Measurements from ENCODE around the gene RASGEF1C.

Gene RASGEF1C

DNA sequence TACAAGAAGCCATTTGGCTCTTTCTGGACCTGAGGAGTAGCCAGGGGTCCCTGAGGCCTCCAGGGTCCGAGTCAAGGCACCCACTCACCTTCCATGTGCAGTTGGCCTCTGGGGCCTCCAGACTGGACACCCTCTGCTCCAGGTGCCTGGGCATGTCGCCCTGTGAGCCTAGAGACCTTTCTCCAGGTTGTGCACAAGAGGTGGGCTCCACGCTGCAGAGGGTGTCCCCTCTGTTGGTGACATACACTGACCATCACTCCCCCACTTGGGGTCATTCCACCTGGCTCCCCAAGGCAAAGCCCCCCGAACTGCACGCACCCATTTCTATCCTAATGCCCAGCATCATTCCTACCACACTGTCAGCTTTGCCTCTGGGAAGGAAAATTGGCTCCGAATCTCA, 48.8 kb downstream of the RASGEF1C start:
- H3K27ac ChIP-seq, result no peak overlapping the region
- no peak overlapping the region for H3K4me3 ChIP-seq (ENCODE audit: low read depth, low read length)
- H3K27me3 ChIP-seq (ENCODE audit: insufficient read depth, low read depth, severe bottlenecking), result no peaks in the 10 kb centered on the region
- no peaks in the 10 kb centered on the region for H3K9me3 ChIP-seq (ENCODE audit: severe bottlenecking)
- TF ChIP-seq, protein P1, sequence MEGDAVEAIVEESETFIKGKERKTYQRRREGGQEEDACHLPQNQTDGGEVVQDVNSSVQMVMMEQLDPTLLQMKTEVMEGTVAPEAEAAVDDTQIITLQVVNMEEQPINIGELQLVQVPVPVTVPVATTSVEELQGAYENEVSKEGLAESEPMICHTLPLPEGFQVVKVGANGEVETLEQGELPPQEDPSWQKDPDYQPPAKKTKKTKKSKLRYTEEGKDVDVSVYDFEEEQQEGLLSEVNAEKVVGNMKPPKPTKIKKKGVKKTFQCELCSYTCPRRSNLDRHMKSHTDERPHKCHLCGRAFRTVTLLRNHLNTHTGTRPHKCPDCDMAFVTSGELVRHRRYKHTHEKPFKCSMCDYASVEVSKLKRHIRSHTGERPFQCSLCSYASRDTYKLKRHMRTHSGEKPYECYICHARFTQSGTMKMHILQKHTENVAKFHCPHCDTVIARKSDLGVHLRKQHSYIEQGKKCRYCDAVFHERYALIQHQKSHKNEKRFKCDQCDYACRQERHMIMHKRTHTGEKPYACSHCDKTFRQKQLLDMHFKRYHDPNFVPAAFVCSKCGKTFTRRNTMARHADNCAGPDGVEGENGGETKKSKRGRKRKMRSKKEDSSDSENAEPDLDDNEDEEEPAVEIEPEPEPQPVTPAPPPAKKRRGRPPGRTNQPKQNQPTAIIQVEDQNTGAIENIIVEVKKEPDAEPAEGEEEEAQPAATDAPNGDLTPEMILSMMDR (IDR thresholded peaks at IDR 0.05; ENCODE audit: low read depth, low read length), result no peak
- DNase-seq, result no peak
- H3K36me3 ChIP-seq, result no peaks in the 10 kb centered on the region

DNA sequence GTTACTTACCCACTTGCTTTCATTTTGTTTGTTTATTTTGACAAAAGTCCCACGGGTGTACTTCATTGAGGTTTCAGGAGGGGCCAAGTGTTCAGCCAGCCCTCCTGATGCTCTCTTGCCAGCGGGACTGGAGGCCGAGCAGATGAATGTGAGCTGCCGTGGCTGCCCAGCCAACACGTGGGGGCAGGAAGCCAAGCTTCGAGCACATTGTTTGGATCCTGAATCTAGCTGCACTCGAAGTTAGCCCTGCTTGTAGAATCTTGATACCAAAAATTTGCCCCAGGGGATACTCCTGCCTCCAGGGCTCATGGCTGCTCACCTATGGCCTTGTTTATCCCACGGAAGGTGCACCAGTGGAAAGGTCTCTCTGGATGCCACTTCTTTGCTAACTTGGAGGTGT, 49.3 kb downstream of the RASGEF1C start:
- Histone ChIP-seq H3K27ac (no peak overlapping the region), H3K9me3 (ENCODE audit: severe bottlenecking) (no peaks in the 10 kb centered on the region), H3K27me3 (ENCODE audit: insufficient read depth, low read depth, severe bottlenecking) (no peaks in the 10 kb centered on the region), H3K36me3 (no peaks in the 10 kb centered on the region), H3K4me3 (ENCODE audit: low read depth, low read length) (no peak overlapping the region)
- TF ChIP-seq, protein P1 (IDR thresholded peaks at IDR 0.05; ENCODE audit: low read depth, low read length), result no peak
- no peak for DNase-seq

DNA sequence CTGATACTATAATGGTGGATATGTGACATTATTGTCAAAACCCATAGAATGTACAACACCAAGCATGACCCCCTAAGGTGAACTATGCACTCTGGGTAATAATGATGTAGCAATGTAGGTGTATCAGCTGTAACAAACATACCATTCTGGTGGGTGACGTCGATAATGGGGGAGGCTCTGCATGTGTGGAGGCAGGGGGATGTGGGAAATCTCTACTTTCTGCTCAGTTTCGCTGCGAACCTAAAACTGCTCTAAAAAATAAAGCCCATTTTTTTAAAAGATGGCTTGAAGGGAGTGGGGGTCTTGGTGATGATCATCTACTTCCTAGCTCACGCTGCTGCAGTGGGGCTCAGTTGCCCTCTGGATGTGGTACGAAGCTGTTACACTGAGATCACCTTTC, 51.1 kb downstream of the RASGEF1C start:
- DNase-seq, result no peak
- Histone ChIP-seq H3K9me3 (ENCODE audit: severe bottlenecking) (no peaks in the 10 kb centered on the region), H3K4me3 (ENCODE audit: low read depth, low read length) (no peak overlapping the region), H3K27ac (no peak overlapping the region), H3K27me3 (ENCODE audit: insufficient read depth, low read depth, severe bottlenecking) (no peaks in the 10 kb centered on the region), H3K36me3 (no peaks in the 10 kb centered on the region)
- TF ChIP-seq, protein P1 (IDR thresholded peaks at IDR 0.05; ENCODE audit: low read depth, low read length), result no peak

DNA sequence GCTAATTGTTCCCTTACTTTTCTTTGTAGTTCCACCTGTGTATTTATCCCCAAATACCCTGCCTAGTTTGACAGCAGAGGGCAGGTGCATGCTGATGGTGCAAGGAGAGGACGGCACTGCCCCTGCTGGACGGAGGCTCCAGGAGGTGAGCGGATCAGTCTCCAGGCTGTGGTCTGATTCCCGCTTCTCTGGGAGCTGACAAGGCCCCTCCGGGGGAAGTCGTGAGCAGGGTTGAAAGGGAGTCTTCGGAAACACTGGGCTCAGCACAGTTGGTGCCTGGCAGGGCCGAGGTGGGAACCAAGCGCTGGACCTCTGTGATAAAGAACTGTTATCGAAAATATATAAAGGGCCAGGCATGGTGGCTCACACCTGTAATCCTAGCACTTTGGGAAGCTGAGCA, 52.9 kb downstream of the RASGEF1C start:
- peak; percentile 63 for DNase-seq
- Histone ChIP-seq H3K9me3 (ENCODE audit: severe bottlenecking) (no peaks in the 10 kb centered on the region), H3K36me3 (no peaks in the 10 kb centered on the region), H3K27me3 (ENCODE audit: insufficient read depth, low read depth, severe bottlenecking) (no peaks in the 10 kb centered on the region), H3K4me3 (ENCODE audit: low read depth, low read length) (no peak overlapping the region; the same call in 1 of the 2 replicates), H3K27ac (peak overlapping the region; percentile 74)
- TF ChIP-seq, protein P1 (IDR thresholded peaks at IDR 0.05; ENCODE audit: low read depth, low read length), result peak; percentile 65

DNA sequence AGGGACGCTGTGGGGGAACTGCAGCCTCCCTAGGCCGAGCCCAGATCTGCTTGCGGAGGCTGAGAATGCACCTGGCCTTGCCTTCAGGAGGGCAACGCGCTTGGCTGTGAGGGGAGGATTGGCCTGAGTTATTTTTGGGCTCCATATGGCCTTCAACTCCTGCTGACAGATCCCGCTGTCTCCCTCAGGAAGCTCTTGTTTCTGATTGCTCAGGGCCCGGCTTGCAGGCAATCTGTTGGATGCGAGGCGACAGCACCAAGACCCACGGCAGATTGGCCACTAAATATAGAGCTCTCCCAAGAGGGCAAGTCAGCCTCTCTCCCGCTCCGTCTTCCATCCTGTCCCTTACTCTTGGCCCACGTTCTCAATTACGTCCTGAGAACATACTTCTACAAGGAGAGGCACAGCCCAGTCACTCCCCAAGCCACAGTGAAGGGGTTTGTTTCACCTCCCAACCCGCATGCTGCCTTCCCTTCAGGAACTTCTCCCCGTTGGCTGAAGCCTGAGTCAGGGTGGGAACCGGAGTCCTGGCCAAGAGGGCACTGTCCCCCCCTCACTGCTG, 53.6 kb downstream of the RASGEF1C start:
- H3K9me3 ChIP-seq (ENCODE audit: severe bottlenecking), result no peaks in the 10 kb centered on the region
- peak; percentile 65 for DNase-seq
- no peaks in the 10 kb centered on the region for H3K36me3 ChIP-seq
- TF ChIP-seq, protein P1 (IDR thresholded peaks at IDR 0.05; ENCODE audit: low read depth, low read length), result no peak
- H3K27me3 ChIP-seq (ENCODE audit: insufficient read depth, low read depth, severe bottlenecking), result no peaks in the 10 kb centered on the region
- H3K4me3 ChIP-seq (ENCODE audit: low read depth, low read length), result peak overlapping the region; percentile 25
- peak overlapping the region; percentile 74 for H3K27ac ChIP-seq

DNA sequence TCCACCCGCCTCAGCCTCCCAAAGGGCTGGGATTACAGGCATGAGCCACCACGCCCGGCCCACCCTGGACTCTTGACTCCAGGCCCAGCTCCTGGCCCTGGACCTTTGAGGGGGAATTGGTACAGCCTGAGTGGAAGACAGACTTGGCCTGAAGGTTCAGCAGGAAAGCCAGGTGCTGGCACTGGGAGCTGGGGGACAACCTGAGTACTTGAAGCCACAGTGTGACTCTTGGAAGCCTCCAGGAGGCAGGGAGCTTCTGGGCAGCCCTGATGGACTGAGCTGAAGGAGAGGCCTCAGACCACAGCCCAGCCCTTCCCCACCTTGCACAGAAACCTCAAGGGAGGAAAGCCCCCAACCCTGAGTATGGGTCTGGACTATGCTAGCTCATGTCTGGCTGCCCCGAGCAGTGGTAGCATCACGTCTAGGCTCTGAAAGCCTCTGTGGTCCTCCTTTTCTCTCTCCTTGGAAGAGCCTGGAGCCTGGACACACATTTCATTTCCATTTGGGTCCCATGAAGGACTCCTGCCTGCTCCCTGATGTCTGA, 54.1 kb downstream of the RASGEF1C start:
- DNase-seq, result no peak
- Histone ChIP-seq H3K4me3 (ENCODE audit: low read depth, low read length) (no peak overlapping the region), H3K27ac (peak overlapping the region; percentile 74), H3K9me3 (ENCODE audit: severe bottlenecking) (no peaks in the 10 kb centered on the region), H3K27me3 (ENCODE audit: insufficient read depth, low read depth, severe bottlenecking) (no peaks in the 10 kb centered on the region), H3K36me3 (no peaks in the 10 kb centered on the region)
- TF ChIP-seq, protein P1 (IDR thresholded peaks at IDR 0.05; ENCODE audit: low read depth, low read length), result no peak

Measured in WERI-Rb-1 (cell line).